ENCODE results near the gene ACOT13.
"Not testable (repeated sequence)": the region's sequence is repeated elsewhere in the genome, so short reads cannot be mapped to it uniquely, and the experiment has no call there.

The ACOT13 gene

DNA sequence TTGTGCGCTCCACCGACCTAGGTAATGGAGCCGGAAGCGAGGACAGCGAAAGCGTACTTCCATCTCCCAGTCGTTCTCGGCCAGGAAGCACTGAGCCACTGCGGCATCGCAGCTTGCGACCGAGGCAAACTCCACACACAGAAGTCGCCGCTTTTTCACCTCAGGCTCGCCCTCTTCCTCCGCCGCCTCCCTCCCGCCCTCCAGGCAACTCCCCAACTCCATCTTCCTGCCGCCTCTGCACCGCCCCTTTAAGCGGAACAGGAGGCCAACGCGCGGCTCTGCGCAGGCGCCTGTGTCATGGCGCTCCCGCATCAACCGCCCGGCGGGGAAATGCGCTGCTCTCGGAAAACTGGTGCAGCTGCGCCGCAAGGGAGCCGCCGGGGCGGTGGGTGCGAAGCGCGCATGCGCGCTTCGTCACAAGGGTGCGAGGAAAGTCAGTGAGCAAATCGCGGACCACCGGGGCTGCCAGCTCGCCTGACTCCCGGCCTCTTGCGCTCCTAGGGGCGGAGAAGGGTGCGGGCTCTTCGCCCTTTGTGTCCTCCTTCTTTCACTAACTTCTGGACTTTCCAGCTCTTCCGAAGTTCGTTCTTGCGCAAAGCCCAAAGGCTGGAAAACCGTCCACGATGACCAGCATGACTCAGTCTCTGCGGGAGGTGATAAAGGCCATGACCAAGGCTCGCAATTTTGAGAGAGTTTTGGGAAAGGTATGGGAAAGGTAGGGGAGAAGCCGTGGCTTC is at the start of gene ACOT13, which contains the start of gene TDP2:
ACOT13 (plus strand) TSS at position 437 of the 737 bp plus-strand sequence; CDS start at position 624, 187 bp downstream.
TDP2 (minus strand) TSS at position 259 of the 737 bp plus-strand sequence; CDS start at position 222, 37 bp downstream.
- DNase-seq = peak; percentile 97

DNA sequence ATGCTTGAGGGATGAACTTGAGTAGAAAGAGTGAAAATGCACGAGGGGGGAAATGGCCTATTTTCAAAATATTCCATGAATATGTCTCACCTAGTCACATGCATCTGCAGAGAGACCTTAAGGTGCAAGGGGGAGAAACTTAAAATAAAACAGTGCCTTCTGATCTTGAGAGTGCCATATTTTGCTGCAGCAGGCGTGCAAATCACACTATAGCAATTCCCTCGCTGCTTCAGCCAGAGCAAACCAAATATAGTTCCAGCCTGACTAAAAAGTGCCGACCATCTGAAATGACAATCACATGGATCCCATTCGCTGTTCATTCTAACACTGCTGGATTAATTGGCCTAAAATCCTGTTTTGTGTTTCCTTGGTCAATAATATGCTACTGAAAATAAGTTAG is 47.2 kb upstream of the ACOT13 start:
- DNase-seq = no peak

DNA sequence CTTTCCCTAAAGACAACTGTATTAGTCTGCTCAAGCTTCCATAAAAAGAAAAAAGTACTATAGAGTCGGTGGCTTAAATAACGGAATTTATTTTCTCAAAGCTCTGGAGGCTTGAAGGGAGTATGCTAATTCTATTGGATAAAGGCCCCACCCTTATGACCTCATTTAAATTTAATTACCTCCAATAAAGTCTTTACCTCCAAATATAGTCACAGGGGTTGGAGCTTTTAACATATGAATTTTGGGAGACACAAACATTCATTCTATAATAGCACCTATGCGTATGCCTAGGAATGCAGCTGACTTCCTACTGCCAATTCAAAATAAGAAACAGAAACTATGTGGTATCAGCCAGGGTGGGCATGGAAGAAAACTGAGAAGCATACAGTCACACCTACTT is 46.2 kb upstream of the ACOT13 start:
- DNase-seq = no peak

DNA sequence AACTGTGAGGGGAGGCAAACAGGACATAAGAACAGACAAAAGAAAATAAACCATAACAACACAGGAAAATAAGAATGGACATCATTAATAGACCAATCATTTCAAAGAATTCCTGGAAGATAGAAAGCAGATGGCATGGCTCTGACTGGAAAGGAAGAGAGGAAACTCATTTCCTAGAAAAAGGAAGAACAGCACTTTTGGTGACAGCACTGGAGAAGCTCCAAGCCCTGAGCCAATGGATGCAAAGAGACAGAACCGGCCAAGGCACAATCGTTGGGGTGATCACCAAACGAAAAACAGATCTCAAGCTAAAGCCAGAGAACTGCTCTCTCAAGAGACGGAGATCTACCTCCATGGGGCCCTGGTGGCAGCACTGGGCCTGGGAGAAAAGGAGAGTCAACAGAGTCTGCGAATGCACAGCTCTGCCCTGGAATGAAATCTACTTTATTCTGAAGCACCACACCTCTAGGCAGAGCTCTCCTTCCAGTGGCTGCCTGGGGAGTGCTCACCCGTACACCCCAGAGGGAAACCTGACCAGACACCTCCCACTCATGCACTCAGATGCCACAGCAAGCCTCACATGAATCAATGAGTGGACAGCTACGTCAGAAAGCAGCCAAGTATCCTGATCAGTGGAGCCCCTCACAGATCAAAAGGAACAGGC is 45.1 kb upstream of the ACOT13 start:
- no peak for DNase-seq

DNA sequence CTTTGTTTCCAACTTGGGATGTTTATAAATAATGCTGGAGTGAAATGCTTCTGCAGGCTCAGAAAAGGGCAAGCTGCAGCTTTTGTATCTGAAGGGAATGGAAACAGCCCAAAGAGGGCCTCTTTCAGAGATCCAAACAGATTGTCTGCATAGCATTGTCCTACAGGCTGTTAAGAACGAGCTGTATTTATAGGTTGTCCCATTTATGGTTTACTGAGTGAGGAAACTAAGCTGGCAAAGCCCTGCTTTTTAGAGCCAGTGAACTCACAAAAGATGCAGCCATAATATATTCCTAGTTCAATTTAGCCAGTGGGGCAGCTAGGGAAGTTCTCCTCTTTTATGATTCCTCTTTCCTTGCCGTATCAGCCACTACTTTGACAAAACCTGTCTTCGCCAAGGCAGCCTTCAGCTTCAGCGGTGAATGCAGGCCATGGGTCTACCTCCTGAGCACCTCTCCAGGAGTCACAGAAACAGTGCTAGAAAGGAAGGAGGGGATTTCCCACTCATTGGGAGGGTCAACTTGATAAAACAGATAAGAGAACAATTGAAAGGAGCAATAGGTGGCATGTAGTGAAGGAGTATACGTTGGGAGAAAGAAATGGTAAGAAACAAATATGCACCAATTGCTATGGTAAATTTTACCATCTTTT is 35.9 kb upstream of the ACOT13 start:
- no peak for DNase-seq

DNA sequence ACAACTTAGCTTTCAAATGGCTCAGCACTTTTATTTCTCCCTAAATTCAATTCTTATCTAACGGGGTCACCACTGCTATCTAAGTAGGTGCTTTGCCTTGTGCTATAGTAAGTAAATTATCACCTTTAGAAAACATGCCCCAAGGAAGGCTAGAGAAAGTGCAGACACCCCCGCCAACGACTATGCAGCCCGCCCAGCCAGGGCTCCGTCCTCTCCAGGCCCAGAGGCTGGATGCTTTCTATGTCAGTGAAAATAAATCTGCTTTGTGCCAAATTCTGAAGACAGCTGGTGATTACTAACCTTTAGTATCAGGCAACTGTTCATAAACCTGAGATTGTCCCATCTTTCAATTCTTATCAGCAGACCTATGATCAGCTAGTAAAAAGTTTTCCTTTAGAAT is 35.2 kb upstream of the ACOT13 start:
- DNase-seq = no peak

DNA sequence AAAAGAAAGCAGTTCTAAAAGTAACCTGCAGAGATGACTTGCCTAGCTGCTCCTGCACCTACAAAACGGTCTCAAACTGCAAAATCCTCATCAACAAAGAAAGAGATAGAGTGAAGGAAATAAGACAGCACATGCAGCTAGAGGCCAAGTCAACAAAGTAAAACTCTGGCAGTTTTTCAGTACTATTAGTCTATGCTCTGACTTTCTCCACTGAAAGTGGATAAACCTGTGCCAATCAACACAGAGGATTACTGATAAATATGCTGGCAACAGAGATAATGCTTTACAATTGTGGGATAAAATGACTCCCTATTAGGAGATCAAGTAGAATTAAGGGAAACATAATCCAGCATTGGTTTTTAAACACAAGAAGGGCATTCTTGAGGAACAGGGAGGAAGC is 34.3 kb upstream of the ACOT13 start:
- no peak for DNase-seq

DNA sequence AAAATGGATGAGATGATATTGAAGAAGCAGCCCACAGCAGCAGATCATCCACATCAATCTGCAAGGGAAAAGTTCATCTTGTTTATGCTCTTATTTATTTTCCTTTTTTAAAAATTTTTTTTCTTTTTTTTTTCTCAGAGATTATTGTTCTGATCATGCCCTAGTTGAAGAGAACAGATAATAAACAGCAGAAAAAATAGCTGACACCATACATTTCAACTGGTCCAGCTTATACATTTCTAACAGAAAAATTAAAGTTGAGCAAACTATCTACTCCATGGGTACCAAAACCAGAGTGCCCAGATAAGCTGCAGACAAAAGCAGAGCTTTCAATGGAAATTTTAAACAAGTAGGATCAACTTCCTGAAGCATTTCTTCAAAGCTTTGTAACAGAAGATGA is 30.2 kb upstream of the ACOT13 start:
- no peak for DNase-seq

DNA sequence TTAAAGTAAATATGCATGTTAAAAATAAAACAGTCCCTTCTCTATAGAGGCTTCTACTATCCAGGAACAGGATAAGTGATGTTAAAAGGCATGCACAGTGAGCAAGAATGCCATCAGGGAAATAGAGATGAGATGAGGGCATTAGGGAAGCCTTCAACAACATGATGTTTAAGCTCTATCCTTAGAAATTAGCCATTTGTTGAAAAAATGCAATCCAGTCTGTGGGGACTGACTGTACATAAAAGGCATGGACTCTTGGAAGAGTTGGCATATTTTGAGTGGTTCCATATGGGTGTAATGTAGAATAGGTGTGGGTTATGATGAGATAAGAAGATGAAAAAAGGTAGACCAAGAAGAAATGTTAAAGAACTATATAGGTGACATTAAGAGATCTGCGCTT is 26.7 kb upstream of the ACOT13 start:
- DNase-seq = no peak

DNA sequence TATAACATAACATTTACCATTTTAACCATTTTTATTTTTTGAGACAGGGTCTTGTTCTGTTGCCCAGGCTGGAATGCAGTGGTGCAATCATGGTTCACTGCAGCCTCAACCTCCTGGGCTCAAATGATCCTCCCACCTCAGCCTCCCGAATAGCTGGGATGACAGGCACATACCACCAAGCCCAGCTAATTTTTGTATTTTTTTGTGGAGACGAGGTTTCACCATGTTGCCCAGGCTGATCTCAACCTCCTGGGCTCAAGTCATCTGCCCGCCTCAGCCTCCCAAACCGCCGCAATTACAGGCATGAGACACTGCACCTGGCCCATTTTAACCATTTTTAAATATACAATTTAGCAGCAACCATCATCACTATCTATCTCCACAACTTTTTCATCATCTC is 26.2 kb upstream of the ACOT13 start:
- DNase-seq = not testable (repeated sequence)

DNA sequence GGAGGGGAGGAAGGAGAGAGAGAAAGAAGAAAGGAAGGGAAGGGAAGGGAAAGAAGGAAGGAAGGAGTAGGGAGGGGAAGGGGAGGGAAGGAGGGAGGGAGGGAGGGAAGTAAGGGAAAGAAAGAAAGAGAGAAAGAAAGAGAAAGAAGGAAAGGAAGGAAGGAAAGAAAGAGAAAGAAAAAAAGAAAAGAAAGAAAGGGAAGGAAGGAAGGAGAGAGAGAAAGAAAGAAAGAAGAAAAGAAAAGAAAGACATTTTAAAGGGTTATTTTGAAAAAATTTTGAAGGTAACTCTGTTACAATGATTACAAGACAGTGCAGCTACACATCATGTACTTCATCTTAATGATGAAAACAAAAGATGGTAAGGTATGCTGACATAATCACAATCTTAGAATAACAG is 24.8 kb upstream of the ACOT13 start:
- DNase-seq = no peak

DNA sequence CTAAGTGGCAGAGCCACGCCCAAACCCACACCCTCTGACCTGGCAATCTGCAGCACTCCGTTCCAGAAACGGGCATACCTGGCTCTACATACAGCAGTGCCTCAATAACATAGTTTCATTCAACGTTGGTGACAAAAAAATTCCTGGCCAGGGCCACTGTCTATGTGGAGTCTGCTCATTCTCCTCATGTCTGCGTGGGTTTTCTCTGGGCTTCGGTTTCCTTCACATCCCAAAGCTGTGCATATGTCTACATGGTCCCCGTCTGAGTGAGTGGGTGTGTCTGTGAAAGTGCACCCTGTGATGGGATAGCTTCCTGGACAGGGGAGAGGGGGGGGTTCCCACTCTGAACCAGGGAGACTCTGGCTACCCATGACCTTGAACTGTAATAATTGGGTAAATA is 23.0 kb upstream of the ACOT13 start:
- no peak for DNase-seq

DNA sequence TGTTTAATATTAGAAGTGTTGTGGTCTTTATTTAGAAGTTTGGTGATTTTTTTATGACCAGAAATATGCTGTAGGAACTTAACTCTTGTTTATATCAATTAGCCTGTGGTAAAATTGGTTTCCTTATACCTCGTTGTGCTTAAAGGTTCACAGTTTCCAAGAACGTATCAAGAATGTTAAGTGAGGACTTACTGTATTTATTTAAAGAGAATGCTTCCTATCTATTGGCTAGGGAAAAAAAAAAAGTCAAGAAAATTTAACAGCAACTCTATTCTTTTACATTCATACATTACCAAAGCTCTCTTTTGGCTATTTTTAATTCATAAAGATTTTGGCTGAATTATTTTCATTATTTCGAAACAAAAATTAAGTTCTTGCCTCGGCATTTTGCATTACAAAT is 22.5 kb upstream of the ACOT13 start:
- DNase-seq = no peak

DNA sequence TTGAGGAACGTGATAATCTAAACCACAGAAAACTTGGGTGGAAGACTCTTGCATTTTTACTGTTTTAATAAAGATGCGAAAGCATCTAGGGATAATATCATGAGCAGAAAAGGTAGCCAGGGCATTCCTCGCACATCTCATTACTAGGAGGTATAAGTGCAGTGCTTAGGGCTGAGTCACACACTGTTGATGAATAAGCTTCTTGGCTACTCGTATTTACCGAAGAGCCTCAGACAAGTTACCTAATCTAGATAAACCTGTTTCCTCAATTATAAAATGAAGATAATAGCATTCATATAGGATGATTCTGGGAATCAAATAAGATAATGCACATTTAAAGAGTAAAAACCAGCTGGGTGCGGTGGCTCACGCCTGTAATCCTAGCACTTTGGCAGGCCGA is 20.1 kb upstream of the ACOT13 start:
- no peak for DNase-seq

DNA sequence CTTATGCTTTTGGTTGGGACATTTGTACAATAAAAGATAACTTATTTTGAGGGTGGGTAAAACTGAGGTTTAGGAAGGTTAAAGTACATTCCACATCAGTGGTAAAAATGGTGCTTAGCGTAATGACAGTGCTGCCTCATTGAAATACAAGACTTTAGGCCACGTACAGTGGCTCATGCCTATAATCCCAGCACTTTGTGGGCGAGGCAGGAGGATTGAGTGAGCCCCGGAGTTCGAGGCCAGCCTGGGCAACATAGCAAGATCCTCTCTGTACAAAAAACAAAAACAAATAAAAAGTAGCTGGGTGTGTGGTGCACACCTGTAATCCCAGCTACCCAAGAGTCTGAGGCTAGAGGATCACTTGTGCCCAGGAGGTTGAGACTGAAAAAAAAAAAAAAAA is 18.6 kb upstream of the ACOT13 start:
- DNase-seq = no peak

DNA sequence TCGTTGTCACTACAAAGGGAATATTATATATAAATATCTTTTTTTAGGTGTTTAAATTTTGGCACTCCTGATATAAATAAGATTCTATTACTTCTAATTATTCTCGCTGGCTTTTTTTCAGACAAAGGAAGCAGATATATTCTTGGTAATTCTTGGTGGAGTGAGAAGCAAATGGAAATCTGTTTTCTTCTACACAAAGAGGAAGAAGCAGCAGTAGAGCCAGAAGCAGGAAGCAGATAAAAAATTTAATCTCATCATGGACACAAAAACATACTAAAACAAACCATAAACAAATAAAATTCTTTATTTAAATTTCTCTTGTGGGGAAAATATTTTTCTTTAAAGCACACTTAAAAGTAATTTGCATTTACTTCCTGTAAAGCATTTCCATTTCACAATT is 17.2 kb upstream of the ACOT13 start:
- no peak for DNase-seq

DNA sequence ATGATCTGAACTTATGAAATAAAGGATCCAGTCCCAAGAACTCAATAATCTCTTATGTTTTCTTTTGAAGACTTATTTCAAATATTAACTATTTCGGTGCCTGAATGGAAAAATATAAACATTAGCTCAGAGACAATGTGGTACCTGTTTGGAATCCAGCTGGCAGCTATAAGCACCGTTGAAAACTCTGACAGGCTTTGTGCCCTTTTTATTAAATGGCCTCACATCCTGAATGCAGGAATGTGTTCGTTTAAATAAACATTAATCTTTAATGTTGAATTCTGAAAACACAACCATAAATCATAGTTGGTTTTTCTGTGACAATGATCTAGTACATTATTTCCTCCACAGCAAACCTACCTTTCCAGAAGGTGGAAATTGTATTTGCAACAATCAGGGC is 16.5 kb upstream of the ACOT13 start:
- DNase-seq = no peak

DNA sequence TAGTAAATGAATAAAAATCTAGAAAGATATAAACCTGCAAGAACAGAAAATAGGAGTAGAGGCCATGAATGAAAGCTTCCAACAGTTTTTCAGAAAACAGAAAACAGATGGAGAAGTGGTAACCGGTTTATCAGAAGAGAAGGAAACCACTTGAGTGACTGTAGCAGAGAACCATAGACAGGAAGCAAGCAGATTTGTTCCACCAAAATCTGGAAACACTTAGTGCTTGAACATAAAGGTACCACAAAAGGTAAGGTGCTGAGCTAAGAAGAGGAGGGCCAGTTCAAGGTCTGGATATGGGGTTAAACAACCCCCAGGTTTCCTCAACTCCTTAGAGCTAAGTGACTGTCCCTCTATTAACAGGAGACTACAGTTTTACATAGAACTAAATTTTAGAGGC is 11.7 kb upstream of the ACOT13 start:
- DNase-seq = no peak

DNA sequence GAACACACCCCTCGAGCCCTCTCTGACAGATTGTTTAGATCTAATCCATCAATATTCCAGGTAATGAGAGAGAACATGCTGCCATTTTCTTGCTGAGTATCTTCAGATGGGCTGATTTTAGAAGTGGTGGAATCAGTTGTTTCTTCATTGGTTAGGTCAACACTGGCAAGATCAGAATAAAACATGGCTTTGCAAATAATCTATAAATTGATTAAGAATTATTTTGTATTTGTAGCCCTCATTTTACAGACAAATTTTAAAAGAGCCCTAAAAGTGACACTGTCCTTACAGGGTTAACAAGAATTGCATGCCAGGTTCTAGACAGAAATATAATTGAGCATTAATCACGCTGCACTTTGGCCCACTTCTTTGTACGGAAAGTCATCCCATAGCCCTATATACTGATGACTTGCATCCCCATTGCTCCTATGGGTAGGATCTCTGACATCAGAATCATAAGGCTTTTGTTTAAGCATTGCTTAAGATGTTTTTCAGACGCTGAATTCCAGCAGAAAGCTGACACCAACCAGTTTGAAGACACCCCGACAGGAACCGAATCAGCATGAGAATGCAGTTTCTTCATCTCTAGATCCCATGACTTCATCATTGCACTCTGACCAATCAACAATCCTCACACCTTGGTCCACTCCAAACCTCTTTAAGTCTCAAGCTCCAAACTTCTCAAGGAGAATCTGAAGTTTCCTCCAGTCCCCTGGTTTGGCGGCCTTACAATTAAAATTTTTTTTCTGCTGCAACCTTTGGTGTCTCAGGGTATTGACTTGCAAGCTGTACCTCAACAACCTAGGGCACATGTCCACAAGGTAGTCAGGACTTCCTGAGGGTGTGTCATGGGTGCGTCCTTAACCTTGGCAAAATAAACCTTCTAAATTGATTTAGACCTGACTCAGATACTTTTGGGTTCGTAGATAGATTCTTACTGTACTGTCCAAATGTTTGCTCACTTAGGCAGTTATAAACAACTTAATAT is 8.0 kb upstream of the ACOT13 start:
- DNase-seq = no peak

DNA sequence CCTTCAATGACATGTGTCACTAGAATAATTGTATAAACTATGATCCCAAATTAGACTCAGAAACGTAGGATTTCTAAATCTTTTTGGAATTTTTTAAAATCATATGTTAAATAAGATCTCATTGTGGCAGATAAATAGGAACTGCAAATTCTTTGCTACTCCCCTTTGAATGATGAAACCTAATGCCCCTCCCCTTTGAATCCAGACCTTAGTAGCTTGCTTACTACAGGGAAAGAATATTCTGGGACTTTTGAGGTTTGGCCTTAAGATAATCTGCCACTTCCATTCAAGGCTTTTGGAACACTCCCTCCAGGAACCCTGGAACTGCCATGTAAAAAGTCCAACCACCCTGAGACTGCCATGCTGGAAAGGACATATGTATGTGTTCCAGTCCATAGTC is 7.3 kb upstream of the ACOT13 start:
- DNase-seq = no peak

DNA sequence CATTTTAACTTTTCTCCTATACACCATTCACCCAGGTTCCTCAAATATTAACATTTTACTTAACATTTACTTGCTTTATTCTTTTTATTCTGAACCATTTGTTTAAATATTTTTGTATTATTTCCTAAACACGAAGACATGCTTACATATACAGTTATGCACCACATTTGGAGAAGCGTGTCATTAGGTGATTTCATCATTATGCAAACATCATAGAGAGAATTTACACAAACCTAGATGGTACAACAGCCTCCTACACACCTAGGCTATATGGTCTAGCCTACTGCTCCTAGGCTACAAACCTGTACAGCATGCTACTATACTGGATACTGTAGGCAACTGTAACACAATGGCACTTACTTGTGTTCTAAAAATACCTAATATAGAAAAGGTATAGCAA is 6.8 kb upstream of the ACOT13 start:
- no peak for DNase-seq

DNA sequence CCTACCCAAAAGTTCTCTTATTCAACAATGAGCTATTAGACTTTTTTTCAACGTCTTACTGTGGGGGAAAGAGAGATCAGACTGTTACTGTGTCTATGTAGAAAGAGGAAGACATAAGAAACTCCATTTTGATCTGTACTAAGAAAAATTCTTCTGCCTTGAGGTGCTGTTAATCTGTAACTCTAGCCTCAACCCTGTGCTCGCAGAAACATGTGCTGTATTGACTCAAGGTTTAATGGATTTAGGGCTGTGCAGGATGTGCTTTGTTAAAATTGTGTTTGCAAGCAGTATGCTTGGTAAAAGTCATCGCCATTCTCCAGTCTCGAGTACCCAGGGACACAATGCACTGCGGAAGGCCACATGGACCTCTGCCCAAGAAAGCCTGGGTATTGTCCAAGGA is 5.1 kb upstream of the ACOT13 start:
- not testable (repeated sequence) for DNase-seq

DNA sequence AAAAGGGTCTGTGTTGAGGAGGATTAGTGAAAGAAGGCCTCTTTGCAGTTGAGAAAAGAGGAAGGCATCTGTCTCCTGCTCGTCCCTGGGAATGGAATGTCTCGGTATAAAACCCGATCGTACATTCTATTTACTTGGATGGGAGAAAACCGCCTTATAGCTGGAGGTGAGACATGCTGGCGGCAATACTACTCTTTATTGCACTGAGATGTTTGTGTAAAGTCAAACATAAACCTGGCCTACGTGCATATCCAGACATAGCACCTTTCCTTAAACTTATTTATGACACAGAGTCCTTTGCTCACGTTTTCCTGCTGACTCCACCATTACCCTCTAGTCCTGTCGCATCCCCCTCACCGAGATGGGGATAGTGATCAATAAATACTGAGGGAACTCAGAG is 4.6 kb upstream of the ACOT13 start:
- no peak for DNase-seq

All from right forelimb (tissue), 1 donor.